Esophagus muscularis mucosa (tissue), 3 donors: Measurements from ENCODE around the gene GP1BA.

ENCODE experiments used
- POLR2A ChIP-seq: fragments of 450-650 bp; IDR thresholded peaks from one replicate; pipeline ENCODE4 v1.6.1; 2017; ENCODE audit warnings: antibody characterized with exemption, moderate library complexity, mild to moderate bottlenecking, low read depth
- TF ChIP-seq, protein P1 (sequence below), 3 experiments: fragments of 200-600 bp in 2 of 3; fragments of 450-650 bp in 1 of 3; sonication (generic) in 2 of 3; IDR thresholded peaks; one replicate each; pipeline ENCODE4 v1.5.1; 2017 to 2019; ENCODE audit warnings: antibody characterized with exemption in 3 of 3, mild to moderate bottlenecking in 2 of 3, moderate library complexity in 1 of 3

GRCh38 chr17:4938688-4939545, 6.8 kb downstream of the GP1BA start:
- TF ChIP-seq, protein P1, sequence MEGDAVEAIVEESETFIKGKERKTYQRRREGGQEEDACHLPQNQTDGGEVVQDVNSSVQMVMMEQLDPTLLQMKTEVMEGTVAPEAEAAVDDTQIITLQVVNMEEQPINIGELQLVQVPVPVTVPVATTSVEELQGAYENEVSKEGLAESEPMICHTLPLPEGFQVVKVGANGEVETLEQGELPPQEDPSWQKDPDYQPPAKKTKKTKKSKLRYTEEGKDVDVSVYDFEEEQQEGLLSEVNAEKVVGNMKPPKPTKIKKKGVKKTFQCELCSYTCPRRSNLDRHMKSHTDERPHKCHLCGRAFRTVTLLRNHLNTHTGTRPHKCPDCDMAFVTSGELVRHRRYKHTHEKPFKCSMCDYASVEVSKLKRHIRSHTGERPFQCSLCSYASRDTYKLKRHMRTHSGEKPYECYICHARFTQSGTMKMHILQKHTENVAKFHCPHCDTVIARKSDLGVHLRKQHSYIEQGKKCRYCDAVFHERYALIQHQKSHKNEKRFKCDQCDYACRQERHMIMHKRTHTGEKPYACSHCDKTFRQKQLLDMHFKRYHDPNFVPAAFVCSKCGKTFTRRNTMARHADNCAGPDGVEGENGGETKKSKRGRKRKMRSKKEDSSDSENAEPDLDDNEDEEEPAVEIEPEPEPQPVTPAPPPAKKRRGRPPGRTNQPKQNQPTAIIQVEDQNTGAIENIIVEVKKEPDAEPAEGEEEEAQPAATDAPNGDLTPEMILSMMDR (IDR thresholded peaks at IDR 0.05) = no peak
- no peak for TF ChIP-seq POLR2A
